H1 (cell line): ENCODE data around the gene MFAP3. TPM values are rescaled to one million over a fixed set of nuclear protein-coding genes. Genes with fewer than 3 reads are reported as not detected.

Source experiments
- CTCF ChIA-PET: fragments of 300-600 bp; sonication (Branson Sonifier 250); formaldehyde crosslinking; loops from one replicate; lab custom pipeline; 2021; ENCODE audit not compliant: partially characterized antibody; lab: Charles Lee
- POLR2A ChIA-PET: fragments of 300-600 bp; sonication (Branson Sonifier 250); formaldehyde crosslinking; loops from one replicate; lab custom pipeline; 2021; ENCODE audit warnings: inconsistent platforms; ENCODE audit not compliant: partially characterized antibody; lab: Charles Lee
- DNase-seq, 2 experiments: peaks; one replicate each; pipeline versions ENCODE4 v3.0.0 to v3.0.0-alpha.2; 2010 to 2022; ENCODE audit warnings: low spot score in 2 of 2, low read depth in 1 of 2, mixed read lengths in 1 of 2
- FAIRE-seq: peaks from 2 replicates; lab custom pipeline; 2011; peaks lifted over from hg19 to GRCh38; lab: Jason Lieb, UNC
- H2AFZ ChIP-seq: 2 replicates; pipeline ENCODE4 v1.8.1; 2012; ENCODE audit warnings: low read length, inconsistent platforms
- H2AK5ac ChIP-seq: 2 replicates; pipeline ENCODE4 v1.6.1; 2013; ENCODE audit warnings: low read depth, low read length
- H2BK120ac ChIP-seq: replicated peaks from 2 replicates; pipeline ENCODE3; 2013; ENCODE audit warnings: low read depth, low read length, inconsistent platforms
- H2BK12ac ChIP-seq: 2 replicates; pipeline ENCODE4 v1.6.1; 2013; ENCODE audit warnings: low read depth, low read length
- H2BK15ac ChIP-seq: 2 replicates; pipeline ENCODE4 v1.6.1; 2013; ENCODE audit warnings: low read length
- H2BK20ac ChIP-seq: 2 replicates; pipeline ENCODE4 v1.6.1; 2013; ENCODE audit warnings: low read length
- H2BK5ac ChIP-seq: 2 replicates; pipeline ENCODE4 v1.6.1; 2013; ENCODE audit warnings: low read depth, low read length
- H3K14ac ChIP-seq: 2 replicates; pipeline ENCODE4 v1.6.1; 2013; ENCODE audit warnings: inconsistent platforms; ENCODE audit not compliant: insufficient read length
- H3K18ac ChIP-seq: 2 replicates; pipeline ENCODE4 v1.6.1; 2013; ENCODE audit warnings: low read length; ENCODE audit errors: extremely low read depth
- H3K23ac ChIP-seq: 2 replicates; pipeline ENCODE4 v1.6.1; 2013; ENCODE audit warnings: inconsistent platforms; ENCODE audit not compliant: insufficient read length
- H3K23me2 ChIP-seq: 2 replicates; pipeline ENCODE4 v1.6.1; 2013; ENCODE audit warnings: low read depth, low read length
- H3K27ac ChIP-seq: 2 replicates; pipeline ENCODE4 v1.6.1; 2011; ENCODE audit warnings: low read depth, low read length, inconsistent platforms
- H3K27me3 ChIP-seq, 4 experiments: replicated peaks in 1 of 4; 1 replicate in 1 of 4; 2 replicates in 3 of 4; pipeline versions ENCODE4 v1.6.1 to v1.8.1; 2011 to 2013; ENCODE audit warnings: low read length in 3 of 4, mild to moderate bottlenecking in 3 of 4, inconsistent platforms in 2 of 4, mixed read lengths in 2 of 4, moderate library complexity in 1 of 4; ENCODE audit not compliant: control insufficient read depth in 3 of 4, insufficient read depth in 3 of 4; ENCODE audit errors: extremely low read depth in 1 of 4
- H3K36me3 ChIP-seq, 4 experiments: 2 replicates each; pipeline versions ENCODE4 v1.6.1 to v1.8.1; 2011 to 2013; ENCODE audit warnings: mild to moderate bottlenecking in 4 of 4, low read length in 3 of 4, moderate library complexity in 2 of 4, control low read depth in 1 of 4, inconsistent platforms in 1 of 4; ENCODE audit not compliant: insufficient read depth in 4 of 4, control insufficient read depth in 2 of 4
- H3K4ac ChIP-seq: replicated peaks from 2 replicates; pipeline ENCODE3; 2013; ENCODE audit warnings: low read length, low read depth, mixed read lengths, inconsistent platforms; ENCODE audit not compliant: insufficient read length
- H3K4me1 ChIP-seq, 4 experiments: replicated peaks in 1 of 4; 1 replicate in 1 of 4; 2 replicates in 3 of 4; pipeline versions ENCODE4 v1.6.1 to v1.8.1; 2011 to 2013; ENCODE audit warnings: low read length in 3 of 4, inconsistent platforms in 2 of 4, mixed read lengths in 1 of 4; ENCODE audit not compliant: insufficient read depth in 4 of 4, control insufficient read depth in 3 of 4
- H3K4me2 ChIP-seq, 2 experiments: 2 replicates each; pipeline versions ENCODE4 v1.6.1 to v1.8.1; 2011 to 2013; ENCODE audit warnings: low read depth in 2 of 2, low read length in 2 of 2, control low read depth in 1 of 2, inconsistent platforms in 1 of 2, mild to moderate bottlenecking in 1 of 2; ENCODE audit not compliant: insufficient read depth in 1 of 2
- H3K4me3 ChIP-seq, 4 experiments: fragments of 200-600, 300-600 bp in 1 of 4; sonication (generic), shearing (Covaris generic), sonication (Bioruptor Twin) in 1 of 4; 2 replicates each; pipeline versions ENCODE4 v1.5.1 to v1.8.1; 2011 to 2016; ENCODE audit warnings: low read length in 4 of 4, low read depth in 3 of 4, control low read depth in 2 of 4, inconsistent platforms in 2 of 4, mild to moderate bottlenecking in 2 of 4, mixed read lengths in 1 of 4, moderate library complexity in 1 of 4; ENCODE audit not compliant: insufficient read depth in 2 of 4; ENCODE audit errors: extremely low read depth in 1 of 4
- H3K56ac ChIP-seq: replicated peaks from 2 replicates; pipeline ENCODE3; 2013; ENCODE audit warnings: low read depth, mild to moderate bottlenecking, mixed read lengths, low read length, inconsistent platforms; ENCODE audit not compliant: insufficient read length
- H3K79me1 ChIP-seq: 2 replicates; pipeline ENCODE4 v1.6.1; 2013; ENCODE audit warnings: low read depth, low read length, control low read depth
- H3K79me2 ChIP-seq, 2 experiments: 2 replicates each; pipeline versions ENCODE4 v1.6.1 to v1.8.1; 2012 to 2013; ENCODE audit warnings: low read length in 2 of 2, mild to moderate bottlenecking in 2 of 2, inconsistent platforms in 1 of 2; ENCODE audit not compliant: insufficient read depth in 2 of 2, control insufficient read depth in 1 of 2
- H3K9ac ChIP-seq, 4 experiments: replicated peaks in 1 of 4; 1 replicate in 1 of 4; 2 replicates in 3 of 4; pipeline versions ENCODE4 v1.6.1 to v1.8.1; 2011 to 2013; ENCODE audit warnings: low read depth in 3 of 4, low read length in 3 of 4, control low read depth in 2 of 4, mild to moderate bottlenecking in 2 of 4, moderate library complexity in 2 of 4, inconsistent platforms in 1 of 4; ENCODE audit errors: extremely low read depth in 1 of 4
- H3K9me3 ChIP-seq, 2 experiments: 2 replicates each; pipeline versions ENCODE4 v1.6.1 to v1.8.1; 2012 to 2013; ENCODE audit warnings: mild to moderate bottlenecking in 2 of 2, moderate library complexity in 2 of 2, control low read depth in 1 of 2, inconsistent platforms in 1 of 2, low read depth in 1 of 2, low read length in 1 of 2, mixed read lengths in 1 of 2; ENCODE audit not compliant: insufficient read depth in 2 of 2
- H4K20me1 ChIP-seq, 2 experiments: replicated peaks in 1 of 2; 2 replicates each; pipeline versions ENCODE3 to v1.8.1; 2011 to 2013; ENCODE audit warnings: inconsistent platforms in 2 of 2, low read length in 2 of 2, mild to moderate bottlenecking in 1 of 2; ENCODE audit not compliant: insufficient read depth in 2 of 2, control insufficient read depth in 1 of 2
- H4K5ac ChIP-seq: 2 replicates; pipeline ENCODE4 v1.6.1; 2013; ENCODE audit warnings: low read length, low read depth, mixed read lengths, inconsistent platforms; ENCODE audit not compliant: insufficient read length
- H4K8ac ChIP-seq: 2 replicates; pipeline ENCODE4 v1.8.0; 2013; ENCODE audit warnings: mild to moderate bottlenecking, moderate library complexity, low read length, inconsistent platforms; ENCODE audit not compliant: insufficient read depth; ENCODE audit errors: extremely low read depth
- H4K91ac ChIP-seq: replicated peaks from 2 replicates; pipeline ENCODE3; 2013; ENCODE audit warnings: low read length, mixed read lengths, inconsistent platforms; ENCODE audit not compliant: insufficient read length
- EP300 ChIP-seq, 2 experiments: IDR thresholded peaks; 1 replicate in 1 of 2; 2 replicates in 1 of 2; pipeline ENCODE4 v1.6.1; 2011 to 2012; ENCODE audit warnings: low read depth in 2 of 2, low read length in 2 of 2, mild to moderate bottlenecking in 2 of 2, borderline replicate concordance in 1 of 2, inconsistent platforms in 1 of 2, moderate library complexity in 1 of 2
- FOSL1 ChIP-seq: IDR thresholded peaks from 2 replicates; pipeline ENCODE4 v1.6.1; 2011; ENCODE audit warnings: mild to moderate bottlenecking, low read depth, low read length, moderate library complexity; ENCODE audit not compliant: insufficient read depth
- MAFK ChIP-seq: IDR thresholded peaks from 2 replicates; pipeline ENCODE4 v1.6.1; 2012; ENCODE audit warnings: low read depth, mild to moderate bottlenecking, improper control_type of control experiment, low read length
- RFX5 ChIP-seq: IDR thresholded peaks from 2 replicates; pipeline ENCODE4 v1.6.1; 2011; ENCODE audit warnings: low read depth, low read length, improper control_type of control experiment, borderline replicate concordance
- TAF7 ChIP-seq: optimal IDR thresholded peaks from 2 replicates; pipeline ENCODE3; 2011; ENCODE audit warnings: low read depth, mild to moderate bottlenecking, inconsistent platforms, low read length, moderate library complexity, borderline replicate concordance
- TBP ChIP-seq: IDR thresholded peaks from 2 replicates; pipeline ENCODE4 v1.6.1; 2011; ENCODE audit warnings: low read depth, low read length, improper control_type of control experiment
- TEAD4 ChIP-seq: IDR thresholded peaks from 2 replicates; pipeline ENCODE4 v1.6.1; 2012; ENCODE audit warnings: low read depth, low read length, inconsistent platforms, mixed read lengths
- YY1 ChIP-seq: IDR thresholded peaks from 2 replicates; pipeline ENCODE4 v1.6.1; 2011; ENCODE audit warnings: low read depth, mild to moderate bottlenecking, low read length
- WGBS, 2 experiments: shearing (Covaris generic) in 1 of 2; methylation state at CpG; one replicate each; pipeline versions ENCODE4 v1.1.6 to v1.1.7; 2013 to 2015; ENCODE audit warnings: low lambda C conversion rate in 2 of 2, mixed read lengths in 2 of 2, inconsistent platforms in 1 of 2, low coverage in 1 of 2, missing lambda C conversion rate in 1 of 2; ENCODE audit not compliant: insufficient replicate concordance in 2 of 2, insufficient coverage in 1 of 2, insufficient read length in 1 of 2; ENCODE audit errors: extremely low coverage in 1 of 2, missing lambda C conversion rate in 1 of 2; 5-methylcytosine and 5-hydroxymethylcytosine counted together
- polyA plus RNA-seq, 7 experiments: library from polyadenylated mRNA; depleted of rRNA in 3 of 7; stranded (reverse) in 5 of 7; unstranded in 2 of 7; fragments of >200 nt in 5 of 7; fragments of 200-250 nt in 2 of 7; gene quantifications; 1 replicate in 5 of 7; 2 replicates in 1 of 7; 4 replicates in 1 of 7; pipeline versions ENCODE4 v1.2.1 to v1.2.3, GENCODE V29; 2011 to 2013; ENCODE audit warnings: missing spikeins in 2 of 7, mixed read lengths in 2 of 7
- total RNA-seq: library from RNA; stranded (reverse); fragmentation: NEBNext Ultra II Directional; extraction: Animal tissue kit (Norgen Biotek cat#: 25700); gene quantifications from 2 replicates; pipeline ENCODE4 v1.2.1, GENCODE V29; 2021
- TF ChIP-seq, protein P1 (sequence below): IDR thresholded peaks from 2 replicates; pipeline ENCODE4 v1.6.1; 2012; ENCODE audit warnings: low read length, inconsistent platforms
- TF ChIP-seq, protein P2 (sequence below): IDR thresholded peaks from 2 replicates; pipeline ENCODE4 v1.6.1; 2011; ENCODE audit warnings: low read length, improper control_type of control experiment
- TF ChIP-seq, protein P3 (sequence below): IDR thresholded peaks from 2 replicates; pipeline ENCODE4 v1.6.1; 2012; ENCODE audit warnings: inconsistent platforms

Gene MFAP3
- total and polyA plus RNA-seq, 2 of the 8 experiments (the other 6 are each of a cell fraction or from before 2014, with no cell fraction given): 13.7 to 27.0 TPM

DNA sequence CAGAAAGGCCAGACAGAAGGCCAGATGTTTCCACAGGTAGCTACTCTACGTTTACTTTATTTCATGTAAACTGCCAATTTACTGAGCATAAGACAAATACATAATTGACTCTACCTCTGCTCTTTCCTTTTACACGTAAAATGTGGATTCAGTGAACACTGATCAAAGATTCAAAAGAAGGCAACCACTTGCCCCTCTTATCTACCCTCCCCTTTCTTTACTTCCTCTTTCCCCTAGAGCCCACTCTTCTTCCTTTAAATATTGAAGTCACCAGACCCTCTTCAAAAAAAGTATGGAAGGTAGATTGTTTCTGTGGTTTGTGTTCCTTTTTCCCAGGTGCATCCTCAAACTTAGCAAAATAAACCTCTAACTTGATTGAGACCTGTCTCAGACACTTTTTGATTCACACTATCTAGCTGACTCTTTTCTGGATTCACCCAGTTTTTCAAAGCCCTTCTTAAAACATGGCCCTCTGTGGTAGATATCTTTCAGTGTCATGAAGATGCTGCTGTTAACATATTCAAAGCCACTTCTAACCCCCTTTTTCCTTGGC, 6.8 kb upstream of the MFAP3 start:
- H2AK5ac ChIP-seq: no peak overlapping the region
- FAIRE-seq: no peak
- WGBS, 2 experiments: 88% methylated on average over 2 of the region's 2 CpGs; no CpG with 5 or more reads in 1 of the 2 experiments
- TF ChIP-seq YY1: no peak
- TF ChIP-seq, protein P1, sequence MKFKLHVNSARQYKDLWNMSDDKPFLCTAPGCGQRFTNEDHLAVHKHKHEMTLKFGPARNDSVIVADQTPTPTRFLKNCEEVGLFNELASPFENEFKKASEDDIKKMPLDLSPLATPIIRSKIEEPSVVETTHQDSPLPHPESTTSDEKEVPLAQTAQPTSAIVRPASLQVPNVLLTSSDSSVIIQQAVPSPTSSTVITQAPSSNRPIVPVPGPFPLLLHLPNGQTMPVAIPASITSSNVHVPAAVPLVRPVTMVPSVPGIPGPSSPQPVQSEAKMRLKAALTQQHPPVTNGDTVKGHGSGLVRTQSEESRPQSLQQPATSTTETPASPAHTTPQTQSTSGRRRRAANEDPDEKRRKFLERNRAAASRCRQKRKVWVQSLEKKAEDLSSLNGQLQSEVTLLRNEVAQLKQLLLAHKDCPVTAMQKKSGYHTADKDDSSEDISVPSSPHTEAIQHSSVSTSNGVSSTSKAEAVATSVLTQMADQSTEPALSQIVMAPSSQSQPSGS: no peak
- TF ChIP-seq EP300 (IDR thresholded peaks at IDR 0.05; ENCODE audit: borderline replicate concordance in 1 of 2, low read depth in 2 of 2, low read length in 2 of 2): no peak
- TF ChIP-seq FOSL1: no peak
- TF ChIP-seq, protein P2, sequence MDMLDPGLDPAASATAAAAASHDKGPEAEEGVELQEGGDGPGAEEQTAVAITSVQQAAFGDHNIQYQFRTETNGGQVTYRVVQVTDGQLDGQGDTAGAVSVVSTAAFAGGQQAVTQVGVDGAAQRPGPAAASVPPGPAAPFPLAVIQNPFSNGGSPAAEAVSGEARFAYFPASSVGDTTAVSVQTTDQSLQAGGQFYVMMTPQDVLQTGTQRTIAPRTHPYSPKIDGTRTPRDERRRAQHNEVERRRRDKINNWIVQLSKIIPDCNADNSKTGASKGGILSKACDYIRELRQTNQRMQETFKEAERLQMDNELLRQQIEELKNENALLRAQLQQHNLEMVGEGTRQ: no peak
- TF ChIP-seq RFX5: no peak
- TF ChIP-seq TBP: no peak
- no peak for TF ChIP-seq TEAD4
- TF ChIP-seq MAFK: no peak
- no peak for TF ChIP-seq TAF7
- TF ChIP-seq, protein P3, sequence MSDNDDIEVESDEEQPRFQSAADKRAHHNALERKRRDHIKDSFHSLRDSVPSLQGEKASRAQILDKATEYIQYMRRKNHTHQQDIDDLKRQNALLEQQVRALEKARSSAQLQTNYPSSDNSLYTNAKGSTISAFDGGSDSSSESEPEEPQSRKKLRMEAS: no peak

More for the DNA sequence above, 6.8 kb upstream of the MFAP3 start:
- Histone ChIP-seq H3K9me3 (no peaks in the 10 kb centered on the region), H3K56ac (no peak overlapping the region), H2BK5ac (no peak overlapping the region), H2AFZ (no peak overlapping the region), H4K20me1 (no peaks in the 10 kb centered on the region), H3K14ac (no peak overlapping the region), H2BK12ac (no peak overlapping the region), H3K4me3 (no peak overlapping the region), H2BK20ac (no peak overlapping the region), H3K4ac (no peak overlapping the region), H3K23me2 (no peaks in the 10 kb centered on the region), H4K91ac (no peak overlapping the region), H3K4me2 (no peak overlapping the region), H3K79me1 (no peaks in the 10 kb centered on the region), H4K5ac (no peak overlapping the region), H3K9ac (no peak overlapping the region), H3K27ac (no peak overlapping the region), H3K79me2 (no peaks in the 10 kb centered on the region), H3K27me3 (no peaks in the 10 kb centered on the region), H4K8ac (no peak overlapping the region), H2BK15ac (no peak overlapping the region), H3K4me1 (no peaks in the 10 kb centered on the region), H3K18ac (no peak overlapping the region), H3K23ac (no peak overlapping the region), H3K36me3 (no peaks in the 10 kb centered on the region; a peak in 1 of 8 replicates), H2BK120ac (no peak overlapping the region)
- ChIA-PET CTCF (no interaction called here), POLR2A (no interaction called here)
- DNase-seq: no peak
